GM19452 (cell line): ENCODE results near the gene SLC35D2.
"Not testable (repeated sequence)": the region's sequence is repeated elsewhere in the genome, so short reads cannot be mapped to it uniquely, and the experiment has no call there.

Source experiments
- ATAC-seq: cut with Tn5 transposase; IDR thresholded peaks from one replicate; pipeline ENCODE4 v1.9.1; 2021; ENCODE audit not compliant: unreplicated experiment

Gene SLC35D2

DNA sequence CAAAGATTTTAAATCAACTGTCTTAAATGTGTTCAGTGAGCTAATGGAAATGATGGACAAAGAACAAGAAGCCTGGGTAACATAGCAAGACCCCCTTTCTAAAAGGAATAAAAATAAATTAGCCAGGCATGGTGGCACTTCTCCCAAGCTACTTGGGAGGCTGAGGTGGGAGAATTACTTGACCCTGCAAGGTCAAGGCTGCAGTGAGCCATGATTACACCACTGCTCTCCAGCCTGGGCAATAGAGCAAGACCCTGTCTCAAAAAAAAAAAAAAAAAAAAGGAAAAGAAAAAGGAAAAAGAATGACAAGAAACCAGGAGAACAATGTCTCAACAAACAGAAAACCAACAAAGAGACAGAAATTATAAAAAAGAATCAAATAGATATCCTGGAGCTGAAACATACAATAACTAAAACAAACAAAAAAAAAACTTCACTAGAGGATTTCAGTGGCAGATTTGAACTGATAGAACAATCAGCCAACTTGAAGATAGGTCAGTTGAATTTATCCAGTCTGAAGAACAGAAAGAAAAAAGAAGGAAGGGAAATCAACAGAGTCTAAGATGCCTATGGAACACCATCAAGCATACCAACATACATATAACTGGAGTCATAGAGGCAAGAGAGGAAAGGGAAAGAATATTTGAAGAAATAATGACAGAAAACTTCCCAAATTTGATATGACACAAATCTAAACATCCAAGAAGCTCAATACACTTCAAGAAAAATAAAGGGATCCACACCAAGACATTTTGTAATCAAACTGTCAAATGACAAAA lies 16.8 kb upstream of the SLC35D2 start:
- no peak for ATAC-seq

DNA sequence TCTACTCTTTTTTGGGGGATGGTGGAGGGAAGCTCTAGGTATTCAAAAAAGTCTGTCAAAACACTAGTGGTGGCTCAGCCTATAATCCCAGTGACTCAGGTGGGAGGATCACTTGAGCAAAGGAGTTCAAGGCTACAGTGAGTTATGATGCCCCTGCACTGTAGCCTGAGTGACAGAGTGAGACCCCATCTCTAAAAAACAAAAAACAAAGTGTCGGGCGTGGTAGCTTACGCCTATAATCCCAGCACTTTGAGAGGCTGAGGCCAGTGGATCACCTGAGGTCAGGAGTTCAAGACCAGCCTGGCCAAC lies 15.8 kb upstream of the SLC35D2 start:
- ATAC-seq = no peak

DNA sequence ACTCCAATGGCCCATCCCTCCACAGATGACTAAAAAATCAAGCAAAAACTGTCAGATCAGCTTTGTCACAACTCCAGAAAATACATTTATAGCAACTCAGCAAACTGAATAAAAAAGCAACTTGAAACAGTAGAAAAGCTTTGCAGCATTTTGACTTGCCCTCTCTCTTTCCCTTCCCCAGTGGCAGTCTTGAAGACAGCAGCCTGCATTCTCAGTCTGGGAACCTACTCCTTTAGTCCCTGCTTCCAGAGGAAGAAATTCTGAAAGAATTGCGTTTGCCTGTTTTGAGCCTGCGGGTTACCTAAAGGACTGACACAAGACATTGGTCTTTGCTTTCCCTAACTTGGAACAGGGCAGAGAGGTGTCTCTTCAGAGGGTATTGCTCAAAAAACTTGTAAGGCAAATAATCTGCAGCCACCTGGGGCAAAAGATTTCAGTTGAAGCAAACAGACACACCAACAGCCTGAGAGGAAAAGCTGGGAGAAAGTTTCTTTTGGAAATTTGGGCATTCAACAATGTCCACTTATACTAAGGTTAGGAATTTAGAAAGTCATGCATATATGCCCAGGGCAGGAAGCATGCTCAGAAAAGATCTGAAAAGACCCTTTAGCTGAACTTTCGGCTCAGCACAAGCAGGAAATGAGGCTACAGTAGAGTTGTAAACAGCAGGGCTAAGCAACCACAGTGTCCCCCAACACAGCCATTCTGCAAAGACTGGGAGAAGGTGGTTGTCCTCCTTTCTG lies 15.2 kb upstream of the SLC35D2 start:
- ATAC-seq = no peak

DNA sequence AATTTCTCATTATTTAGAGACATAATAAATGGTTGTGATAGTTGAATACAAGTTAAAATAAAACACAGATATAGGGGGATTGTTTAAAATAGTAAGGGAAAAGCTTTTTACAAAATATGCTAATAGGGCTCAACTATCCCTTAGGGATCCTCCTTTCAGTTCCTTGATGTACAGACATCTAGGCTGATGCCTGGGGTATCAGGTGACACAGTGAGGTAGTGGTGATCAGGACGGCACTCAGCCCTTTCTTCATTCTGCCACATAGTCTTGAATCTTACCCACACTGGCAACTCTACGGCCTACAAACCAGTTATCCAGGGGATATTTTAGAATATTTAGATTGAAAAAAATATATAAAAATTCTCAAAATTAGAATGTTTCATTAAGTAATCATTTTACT lies 12.5 kb upstream of the SLC35D2 start:
- no peak for ATAC-seq

DNA sequence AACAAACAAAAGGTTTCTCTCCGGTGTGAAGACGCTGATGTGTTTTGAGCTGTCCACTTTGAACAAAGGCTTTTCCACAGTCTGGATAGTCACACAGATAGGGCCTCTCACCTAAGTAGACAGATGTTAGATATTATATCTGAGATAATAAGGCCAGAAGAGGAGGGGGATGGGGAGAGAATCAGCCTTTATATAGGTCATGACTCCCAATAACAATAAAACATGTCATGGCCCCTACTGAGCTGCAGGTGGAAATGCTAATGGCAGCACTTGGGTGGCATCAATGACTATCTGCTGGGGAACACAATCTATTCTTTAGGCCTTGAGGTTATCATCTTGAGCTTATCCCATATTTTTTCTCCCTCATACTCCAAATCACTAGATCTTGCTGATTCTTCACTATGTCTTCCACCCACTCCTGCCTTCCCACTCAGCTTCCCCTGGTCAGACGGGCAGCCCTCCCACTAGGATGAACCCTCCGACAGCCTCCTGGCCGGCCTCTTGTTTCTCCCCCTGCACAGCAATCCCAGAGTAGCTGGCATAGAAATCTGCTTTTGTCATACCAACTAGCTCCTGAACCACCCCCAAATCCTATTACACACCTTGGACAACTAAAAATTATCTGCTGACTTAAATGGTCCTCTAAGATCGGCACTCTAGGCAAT lies 11.5 kb upstream of the SLC35D2 start:
- ATAC-seq = no peak

DNA sequence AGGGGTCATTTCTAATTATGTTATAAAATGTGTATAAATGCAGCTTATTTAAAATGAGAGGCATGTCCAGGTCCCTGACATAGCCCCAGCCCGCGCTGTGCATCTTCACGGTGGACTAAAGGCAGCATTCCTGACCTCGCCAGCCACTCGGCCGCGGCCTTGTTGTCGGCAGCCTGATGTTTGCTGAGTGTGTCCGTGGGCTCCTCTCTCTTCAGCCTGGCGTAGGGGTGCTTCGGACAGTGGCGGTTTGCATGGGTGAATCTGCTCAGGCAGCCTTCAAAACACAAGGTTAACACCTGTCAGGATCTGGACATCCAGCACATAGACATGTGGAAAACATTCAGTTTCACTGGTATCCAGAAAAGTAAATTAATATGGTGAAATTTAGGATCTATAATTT lies 8.8 kb upstream of the SLC35D2 start:
- no peak for ATAC-seq

DNA sequence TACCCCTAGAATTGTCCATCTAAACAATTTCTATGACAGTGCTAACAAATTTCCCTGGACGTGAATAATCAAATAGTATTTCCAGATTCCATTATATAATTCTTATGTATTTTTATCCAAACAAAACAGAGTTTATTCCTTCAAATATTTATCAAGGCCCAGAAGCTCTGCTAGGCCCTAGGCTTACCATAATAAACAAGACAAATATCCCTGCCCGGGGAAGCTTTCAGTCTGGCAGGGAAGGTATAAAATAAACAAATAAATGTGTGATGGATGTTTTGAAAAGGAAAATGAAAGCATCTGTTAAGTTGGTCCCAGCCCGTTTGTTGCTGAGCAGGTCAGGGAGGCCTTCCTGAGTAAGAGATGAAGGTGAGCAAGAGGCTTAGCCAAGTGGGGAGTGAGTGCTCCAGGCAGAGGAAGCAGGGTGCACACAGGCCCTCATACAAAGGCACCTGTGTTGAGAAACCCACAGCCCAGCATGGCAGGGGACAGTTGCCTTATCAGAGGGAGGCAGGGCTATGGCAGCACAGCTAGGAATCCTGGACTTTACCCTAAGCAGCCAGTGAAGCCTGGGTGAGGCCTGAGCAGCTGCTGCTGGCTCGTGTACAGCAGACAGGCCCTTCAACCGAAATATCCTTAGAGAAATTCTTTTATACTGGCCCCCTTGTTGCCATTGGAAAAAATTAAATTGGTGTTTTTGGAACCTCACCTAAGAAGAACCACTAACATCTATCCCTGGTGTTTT lies 7.7 kb upstream of the SLC35D2 start:
- ATAC-seq = no peak

DNA sequence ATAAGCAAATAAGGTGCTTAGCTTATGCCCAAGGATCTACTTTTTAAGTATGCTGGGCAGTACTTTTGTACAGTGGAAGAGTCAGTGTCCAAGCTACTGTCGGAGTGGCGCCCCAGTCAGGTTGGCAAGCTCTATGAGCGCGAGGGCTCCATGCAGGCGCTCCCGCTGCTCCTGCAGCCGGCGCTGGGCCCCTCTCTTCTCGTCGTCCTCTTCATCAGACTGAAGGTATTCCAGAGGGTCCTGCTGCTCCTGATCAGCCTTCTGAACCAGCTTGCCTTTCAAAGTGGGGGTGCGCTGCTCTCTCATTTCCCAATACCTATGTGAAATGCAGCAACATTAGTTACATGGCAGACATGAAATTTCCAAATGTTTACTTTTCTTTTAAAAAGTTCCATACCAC lies 4.6 kb upstream of the SLC35D2 start:
- no peak for ATAC-seq

DNA sequence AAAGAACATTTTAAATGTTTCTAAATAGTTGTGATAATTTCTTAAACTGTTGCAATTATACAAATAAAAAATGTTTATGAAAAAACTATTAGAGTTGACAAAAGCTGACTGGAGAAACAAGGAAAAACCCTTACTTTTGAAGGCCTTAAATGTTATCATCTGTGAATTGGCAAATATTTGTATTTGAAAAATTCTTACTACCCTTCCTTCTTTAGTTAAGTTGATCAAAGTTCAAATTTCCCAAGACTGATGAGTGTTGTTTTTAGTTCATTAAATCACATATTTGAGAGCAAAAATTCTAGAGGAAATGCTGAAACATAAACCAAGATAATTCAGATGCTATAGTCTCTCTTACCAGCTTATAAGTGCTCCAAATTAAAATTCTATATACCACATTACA lies 2.6 kb upstream of the SLC35D2 start:
- no peak for ATAC-seq

DNA sequence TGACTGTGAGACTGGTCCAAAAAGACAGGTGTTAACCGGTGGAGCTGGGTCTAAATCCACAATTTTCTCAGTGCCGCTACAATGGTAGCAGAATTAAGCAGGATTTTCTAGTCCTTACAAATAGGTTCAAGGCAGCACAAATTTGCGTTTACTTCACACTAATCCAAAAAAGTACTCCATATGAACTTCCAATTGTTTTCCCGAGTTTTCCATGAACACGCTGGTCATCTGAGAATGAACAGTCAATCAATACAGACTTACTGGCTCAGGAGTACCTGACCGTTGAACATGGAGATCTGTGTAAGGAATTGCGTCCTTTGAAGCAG lies 709 bp downstream of the SLC35D2 start:
- no peak for ATAC-seq

DNA sequence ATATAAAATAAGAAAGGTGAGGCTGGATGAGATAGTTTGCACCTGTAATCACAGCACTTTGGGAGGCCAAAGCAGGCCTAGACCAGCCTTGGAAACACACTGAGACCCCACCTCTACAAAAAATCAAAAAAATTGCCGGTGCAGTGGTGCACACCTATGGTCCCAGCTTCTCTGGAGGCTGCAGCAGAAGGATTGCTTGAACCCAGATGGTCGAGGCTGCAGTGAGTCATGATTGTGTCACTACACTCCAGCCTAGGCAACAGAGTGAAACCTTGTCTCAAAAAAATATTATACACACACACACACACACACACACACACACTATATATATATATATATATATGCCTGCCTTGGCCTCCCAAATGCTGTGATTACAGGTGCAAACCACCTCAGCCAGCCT lies 1.3 kb downstream of the SLC35D2 start:
- no peak for ATAC-seq

DNA sequence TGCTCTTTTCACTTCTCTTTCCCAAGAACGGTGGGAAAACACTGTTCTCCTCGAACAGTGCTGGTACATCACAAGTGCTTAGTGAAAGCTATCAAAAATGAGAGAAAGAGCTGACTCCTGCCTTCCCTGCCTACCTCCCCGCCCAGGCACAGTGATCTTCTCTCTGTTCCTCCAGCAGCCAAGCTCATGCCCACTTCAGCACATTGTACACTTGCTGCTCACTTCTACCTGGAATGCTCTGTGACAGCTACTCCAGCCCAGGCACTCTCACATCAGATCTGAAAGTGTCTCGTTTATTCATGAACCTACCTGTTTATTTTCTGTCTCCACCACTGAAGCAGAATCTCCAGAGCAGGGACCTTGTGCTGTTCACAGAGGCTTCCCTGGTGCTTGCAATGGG lies 1.8 kb downstream of the SLC35D2 start:
- no peak for ATAC-seq

DNA sequence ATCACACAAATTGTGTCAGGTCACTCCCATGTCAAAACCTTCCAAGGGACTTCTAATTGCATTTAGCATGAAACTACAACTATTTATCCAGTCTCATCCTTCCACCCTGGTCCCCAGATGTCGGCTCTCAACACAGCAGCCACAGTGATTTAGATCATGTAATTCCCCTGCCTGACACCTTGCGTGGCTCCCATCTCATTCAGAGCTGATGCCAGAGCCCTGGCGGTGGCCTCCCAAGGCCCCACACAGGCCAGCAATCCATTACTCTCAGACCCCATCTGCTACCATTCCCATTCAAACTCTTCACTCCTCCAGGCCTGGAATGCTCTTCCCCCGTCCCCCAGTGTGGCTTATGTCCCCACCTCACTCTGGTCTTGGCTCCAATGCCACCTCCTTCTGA lies 2.4 kb downstream of the SLC35D2 start:
- ATAC-seq = no peak

DNA sequence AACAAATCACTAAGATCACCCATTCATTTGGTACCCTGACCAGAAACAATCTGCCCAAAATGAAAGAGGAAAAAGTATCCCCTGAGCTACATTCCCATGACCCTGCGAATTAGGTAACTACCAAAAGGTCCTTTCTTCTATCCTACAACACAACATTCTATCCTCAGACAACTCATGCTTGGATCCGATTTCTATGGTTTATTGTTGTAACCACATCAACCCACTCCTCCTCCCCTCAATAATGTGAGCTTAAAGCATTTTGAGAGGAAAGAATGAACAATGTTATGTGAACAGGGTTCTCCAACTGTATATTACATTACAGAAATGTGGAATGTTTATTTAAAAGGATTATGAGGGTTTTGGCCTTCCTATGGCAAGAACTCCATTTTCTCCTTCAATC lies 4.0 kb downstream of the SLC35D2 start:
- ATAC-seq = no peak

DNA sequence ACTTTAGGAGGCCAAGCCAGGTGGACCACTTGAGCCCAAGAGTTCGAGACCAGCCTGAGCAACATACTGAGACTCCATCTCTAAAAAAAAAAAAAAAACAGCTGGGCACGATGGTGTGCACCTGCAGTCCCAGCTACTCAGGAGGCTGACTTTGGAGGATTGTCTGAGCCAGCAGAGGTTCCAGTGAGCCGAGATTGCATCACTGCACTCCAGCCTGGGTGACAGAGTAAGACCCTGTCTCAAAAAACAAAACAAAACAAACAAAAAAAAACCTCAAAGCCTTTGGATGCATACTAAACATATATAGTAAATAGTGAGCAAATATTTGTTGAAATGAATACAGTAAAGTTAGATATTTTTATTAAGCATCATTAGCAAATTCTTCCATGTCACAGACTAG lies 5.3 kb downstream of the SLC35D2 start:
- no peak for ATAC-seq

DNA sequence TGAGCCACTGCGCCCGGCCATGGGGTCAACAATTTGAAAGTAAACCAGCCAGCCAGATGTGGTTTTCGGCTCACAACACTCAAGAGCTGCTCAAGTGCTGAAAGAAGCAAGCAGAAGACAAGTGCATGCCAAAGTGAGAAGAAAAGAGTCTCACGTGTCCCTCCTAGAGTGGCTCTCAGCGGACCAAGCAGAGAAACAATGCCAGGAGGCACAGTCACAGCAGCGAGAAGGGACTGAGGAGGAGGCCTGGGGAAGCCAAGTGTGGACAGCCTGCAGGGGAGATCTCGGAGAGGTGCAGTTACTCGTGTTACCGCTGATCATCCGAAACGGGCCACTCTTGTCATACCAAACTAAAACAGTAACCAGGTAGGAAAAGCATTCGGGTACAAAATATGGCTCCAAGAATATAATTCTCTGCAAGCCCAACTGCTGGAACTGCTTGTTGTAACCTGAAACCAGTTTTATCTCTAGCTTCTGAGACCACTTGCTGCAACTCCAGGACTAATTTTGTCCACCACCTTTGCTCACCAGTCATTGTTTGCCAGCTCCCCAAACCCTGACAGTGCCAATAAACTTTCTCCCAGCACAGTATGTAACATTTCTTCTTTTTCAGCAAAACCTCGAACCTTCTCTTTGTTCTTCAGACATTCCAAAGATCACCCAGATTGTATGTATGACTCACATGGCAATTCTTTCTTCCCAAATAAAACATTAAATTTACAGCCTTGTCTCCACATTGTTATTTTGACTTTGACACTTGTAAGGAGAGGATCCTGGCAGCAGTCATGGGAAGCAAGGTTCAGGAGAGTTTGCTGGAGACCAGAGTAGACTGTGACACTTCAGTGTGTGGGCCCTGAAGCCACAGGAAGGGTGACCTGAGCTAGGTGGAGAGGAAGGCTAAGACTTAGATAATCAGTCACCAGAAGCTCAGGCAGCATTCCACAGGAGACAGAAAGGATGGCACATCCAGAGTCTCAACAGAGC lies 6.3 kb downstream of the SLC35D2 start:
- ATAC-seq = no peak

DNA sequence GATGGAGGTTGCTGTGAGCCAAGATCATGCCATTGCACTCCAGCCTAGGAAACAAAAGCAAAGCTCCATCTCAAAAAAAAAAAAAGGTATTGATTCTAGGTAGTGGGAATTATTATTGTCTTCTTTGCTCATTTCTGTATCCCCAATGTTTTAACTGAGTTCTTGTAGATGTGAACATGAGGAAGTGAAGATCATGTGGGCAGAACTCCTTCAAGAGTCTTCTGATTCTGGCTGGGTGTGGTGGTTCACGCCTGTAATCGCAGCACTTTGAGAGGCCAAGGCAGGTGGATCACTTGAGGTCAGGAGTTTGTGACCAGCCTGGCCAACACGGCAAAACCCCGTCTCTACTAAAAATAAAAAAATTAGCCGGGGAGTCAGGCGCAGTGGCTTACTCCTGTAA lies 8.0 kb downstream of the SLC35D2 start:
- ATAC-seq = not testable (repeated sequence)

DNA sequence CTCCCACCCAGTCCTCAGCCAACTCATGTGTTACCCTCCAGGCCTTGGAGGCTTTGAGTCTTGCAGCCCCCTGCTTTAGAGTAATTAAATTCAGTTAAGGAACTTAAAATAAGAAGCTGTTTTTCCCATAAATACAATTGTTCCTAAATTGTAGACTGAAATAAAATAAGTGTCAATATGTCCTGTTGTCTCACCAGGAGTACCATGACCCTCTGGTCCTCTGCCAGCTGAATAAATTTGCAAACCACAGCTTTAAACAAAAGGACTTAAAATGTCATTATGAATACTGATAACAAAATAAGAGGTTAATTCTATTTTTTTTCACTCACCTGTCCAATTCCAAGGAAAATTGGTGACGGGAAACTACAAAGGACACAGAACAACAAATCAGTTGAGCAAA lies 15.6 kb downstream of the SLC35D2 start:
- no peak for ATAC-seq

DNA sequence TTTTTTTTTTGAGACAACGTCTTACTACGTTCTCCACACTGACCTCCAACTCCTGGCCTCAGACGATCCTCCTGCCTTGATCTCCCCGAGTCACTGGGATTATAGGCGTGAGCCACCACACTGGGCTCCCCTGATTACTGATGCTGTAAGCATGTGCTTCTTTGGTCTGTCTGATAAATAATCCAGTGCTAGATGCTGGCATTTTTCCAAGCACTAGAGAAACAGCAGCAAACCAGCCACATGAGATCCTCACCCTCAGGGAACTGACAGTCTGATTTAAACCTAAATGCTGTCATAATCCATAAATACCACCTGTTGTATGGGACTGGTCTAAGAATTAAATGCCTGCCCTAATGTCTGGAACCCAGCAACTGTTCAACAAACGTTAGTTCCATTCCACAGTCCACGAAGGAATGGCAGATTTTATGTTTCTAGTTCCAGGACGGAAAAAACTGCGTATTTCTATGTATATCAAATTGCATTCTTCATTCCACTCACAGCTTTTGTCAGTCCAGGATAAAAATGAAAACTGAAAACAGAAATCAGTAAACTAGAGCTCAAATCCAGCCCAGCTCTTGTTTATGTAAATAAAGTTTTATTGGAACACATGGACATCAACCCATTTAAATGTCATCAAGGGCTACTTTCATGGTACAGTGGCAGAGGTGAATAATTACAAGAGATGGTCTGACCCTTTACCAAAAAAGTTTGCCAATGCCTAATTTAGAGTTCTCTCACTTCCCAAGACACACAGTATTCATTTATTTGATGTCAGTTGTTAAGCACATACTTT lies 20.1 kb downstream of the SLC35D2 start:
- ATAC-seq = no peak

DNA sequence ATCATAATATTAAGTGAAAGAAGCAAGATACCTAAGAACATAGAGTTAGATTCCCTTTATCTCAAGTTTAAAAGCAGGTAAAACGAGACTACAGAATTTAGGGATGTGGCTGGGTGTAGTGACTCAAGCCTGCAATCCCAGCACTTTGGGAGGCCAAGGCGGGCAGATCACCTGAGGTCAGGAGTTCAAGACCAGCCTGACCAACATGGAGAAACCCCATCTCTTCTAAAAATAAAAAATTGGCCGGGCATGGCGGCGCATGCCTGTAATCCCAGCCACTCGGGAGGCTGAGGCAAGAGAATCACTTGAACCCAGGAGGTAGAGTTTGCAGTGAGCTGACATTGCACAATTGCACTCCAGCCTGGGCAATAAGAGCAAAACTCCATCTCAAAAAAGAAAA lies 21.4 kb downstream of the SLC35D2 start:
- ATAC-seq = not testable (repeated sequence)
